H1 (cell line): ENCODE measurements around the gene NDUFB5. TPM values are rescaled to one million over a fixed set of nuclear protein-coding genes. Genes with fewer than 3 reads are reported as not detected.
A peak's percentile ranks its signal among the peaks of the same experiment; 100 is the strongest.

Experiments used
- CTCF ChIA-PET: fragments of 300-600 bp; sonication (Branson Sonifier 250); formaldehyde crosslinking; loops from one replicate; lab custom pipeline; 2021; ENCODE audit not compliant: partially characterized antibody; lab: Charles Lee
- POLR2A ChIA-PET: fragments of 300-600 bp; sonication (Branson Sonifier 250); formaldehyde crosslinking; loops from one replicate; lab custom pipeline; 2021; ENCODE audit warnings: inconsistent platforms; ENCODE audit not compliant: partially characterized antibody; lab: Charles Lee
- DNase-seq, 2 experiments: peaks; one replicate each; pipeline versions ENCODE4 v3.0.0 to v3.0.0-alpha.2; 2010 to 2022; ENCODE audit warnings: low spot score in 2 of 2, low read depth in 1 of 2, mixed read lengths in 1 of 2
- FAIRE-seq: peaks from 2 replicates; lab custom pipeline; 2011; peaks lifted over from hg19 to GRCh38; lab: Jason Lieb, UNC
- H2AFZ ChIP-seq: 2 replicates; pipeline ENCODE4 v1.8.1; 2012; ENCODE audit warnings: low read length, inconsistent platforms
- H2AK5ac ChIP-seq: 2 replicates; pipeline ENCODE4 v1.6.1; 2013; ENCODE audit warnings: low read depth, low read length
- H2BK120ac ChIP-seq: replicated peaks from 2 replicates; pipeline ENCODE3; 2013; ENCODE audit warnings: low read depth, low read length, inconsistent platforms
- H2BK12ac ChIP-seq: 2 replicates; pipeline ENCODE4 v1.6.1; 2013; ENCODE audit warnings: low read depth, low read length
- H2BK15ac ChIP-seq: 2 replicates; pipeline ENCODE4 v1.6.1; 2013; ENCODE audit warnings: low read length
- H2BK20ac ChIP-seq: 2 replicates; pipeline ENCODE4 v1.6.1; 2013; ENCODE audit warnings: low read length
- H2BK5ac ChIP-seq: 2 replicates; pipeline ENCODE4 v1.6.1; 2013; ENCODE audit warnings: low read depth, low read length
- H3K14ac ChIP-seq: 2 replicates; pipeline ENCODE4 v1.6.1; 2013; ENCODE audit warnings: inconsistent platforms; ENCODE audit not compliant: insufficient read length
- H3K18ac ChIP-seq: 2 replicates; pipeline ENCODE4 v1.6.1; 2013; ENCODE audit warnings: low read length; ENCODE audit errors: extremely low read depth
- H3K23ac ChIP-seq: 2 replicates; pipeline ENCODE4 v1.6.1; 2013; ENCODE audit warnings: inconsistent platforms; ENCODE audit not compliant: insufficient read length
- H3K23me2 ChIP-seq: 2 replicates; pipeline ENCODE4 v1.6.1; 2013; ENCODE audit warnings: low read depth, low read length
- H3K27ac ChIP-seq: 2 replicates; pipeline ENCODE4 v1.6.1; 2011; ENCODE audit warnings: low read depth, low read length, inconsistent platforms
- H3K27me3 ChIP-seq, 4 experiments: replicated peaks in 1 of 4; 1 replicate in 1 of 4; 2 replicates in 3 of 4; pipeline versions ENCODE4 v1.6.1 to v1.8.1; 2011 to 2013; ENCODE audit warnings: low read length in 3 of 4, mild to moderate bottlenecking in 3 of 4, inconsistent platforms in 2 of 4, mixed read lengths in 2 of 4, moderate library complexity in 1 of 4; ENCODE audit not compliant: control insufficient read depth in 3 of 4, insufficient read depth in 3 of 4; ENCODE audit errors: extremely low read depth in 1 of 4
- H3K36me3 ChIP-seq, 4 experiments: 2 replicates each; pipeline versions ENCODE4 v1.6.1 to v1.8.1; 2011 to 2013; ENCODE audit warnings: mild to moderate bottlenecking in 4 of 4, low read length in 3 of 4, moderate library complexity in 2 of 4, control low read depth in 1 of 4, inconsistent platforms in 1 of 4; ENCODE audit not compliant: insufficient read depth in 4 of 4, control insufficient read depth in 2 of 4
- H3K4ac ChIP-seq: replicated peaks from 2 replicates; pipeline ENCODE3; 2013; ENCODE audit warnings: low read length, low read depth, mixed read lengths, inconsistent platforms; ENCODE audit not compliant: insufficient read length
- H3K4me1 ChIP-seq, 4 experiments: replicated peaks in 1 of 4; 1 replicate in 1 of 4; 2 replicates in 3 of 4; pipeline versions ENCODE4 v1.6.1 to v1.8.1; 2011 to 2013; ENCODE audit warnings: low read length in 3 of 4, inconsistent platforms in 2 of 4, mixed read lengths in 1 of 4; ENCODE audit not compliant: insufficient read depth in 4 of 4, control insufficient read depth in 3 of 4
- H3K4me2 ChIP-seq, 2 experiments: 2 replicates each; pipeline versions ENCODE4 v1.6.1 to v1.8.1; 2011 to 2013; ENCODE audit warnings: low read depth in 2 of 2, low read length in 2 of 2, control low read depth in 1 of 2, inconsistent platforms in 1 of 2, mild to moderate bottlenecking in 1 of 2; ENCODE audit not compliant: insufficient read depth in 1 of 2
- H3K4me3 ChIP-seq, 4 experiments: fragments of 200-600, 300-600 bp in 1 of 4; sonication (generic), shearing (Covaris generic), sonication (Bioruptor Twin) in 1 of 4; 2 replicates each; pipeline versions ENCODE4 v1.5.1 to v1.8.1; 2011 to 2016; ENCODE audit warnings: low read length in 4 of 4, low read depth in 3 of 4, control low read depth in 2 of 4, inconsistent platforms in 2 of 4, mild to moderate bottlenecking in 2 of 4, mixed read lengths in 1 of 4, moderate library complexity in 1 of 4; ENCODE audit not compliant: insufficient read depth in 2 of 4; ENCODE audit errors: extremely low read depth in 1 of 4
- H3K56ac ChIP-seq: replicated peaks from 2 replicates; pipeline ENCODE3; 2013; ENCODE audit warnings: low read depth, mild to moderate bottlenecking, mixed read lengths, low read length, inconsistent platforms; ENCODE audit not compliant: insufficient read length
- H3K79me1 ChIP-seq: 2 replicates; pipeline ENCODE4 v1.6.1; 2013; ENCODE audit warnings: low read depth, low read length, control low read depth
- H3K79me2 ChIP-seq, 2 experiments: 2 replicates each; pipeline versions ENCODE4 v1.6.1 to v1.8.1; 2012 to 2013; ENCODE audit warnings: low read length in 2 of 2, mild to moderate bottlenecking in 2 of 2, inconsistent platforms in 1 of 2; ENCODE audit not compliant: insufficient read depth in 2 of 2, control insufficient read depth in 1 of 2
- H3K9ac ChIP-seq, 4 experiments: replicated peaks in 1 of 4; 1 replicate in 1 of 4; 2 replicates in 3 of 4; pipeline versions ENCODE4 v1.6.1 to v1.8.1; 2011 to 2013; ENCODE audit warnings: low read depth in 3 of 4, low read length in 3 of 4, control low read depth in 2 of 4, mild to moderate bottlenecking in 2 of 4, moderate library complexity in 2 of 4, inconsistent platforms in 1 of 4; ENCODE audit errors: extremely low read depth in 1 of 4
- H3K9me3 ChIP-seq, 2 experiments: 2 replicates each; pipeline versions ENCODE4 v1.6.1 to v1.8.1; 2012 to 2013; ENCODE audit warnings: mild to moderate bottlenecking in 2 of 2, moderate library complexity in 2 of 2, control low read depth in 1 of 2, inconsistent platforms in 1 of 2, low read depth in 1 of 2, low read length in 1 of 2, mixed read lengths in 1 of 2; ENCODE audit not compliant: insufficient read depth in 2 of 2
- H4K20me1 ChIP-seq, 2 experiments: replicated peaks in 1 of 2; 2 replicates each; pipeline versions ENCODE3 to v1.8.1; 2011 to 2013; ENCODE audit warnings: inconsistent platforms in 2 of 2, low read length in 2 of 2, mild to moderate bottlenecking in 1 of 2; ENCODE audit not compliant: insufficient read depth in 2 of 2, control insufficient read depth in 1 of 2
- H4K5ac ChIP-seq: 2 replicates; pipeline ENCODE4 v1.6.1; 2013; ENCODE audit warnings: low read length, low read depth, mixed read lengths, inconsistent platforms; ENCODE audit not compliant: insufficient read length
- H4K8ac ChIP-seq: 2 replicates; pipeline ENCODE4 v1.8.0; 2013; ENCODE audit warnings: mild to moderate bottlenecking, moderate library complexity, low read length, inconsistent platforms; ENCODE audit not compliant: insufficient read depth; ENCODE audit errors: extremely low read depth
- H4K91ac ChIP-seq: replicated peaks from 2 replicates; pipeline ENCODE3; 2013; ENCODE audit warnings: low read length, mixed read lengths, inconsistent platforms; ENCODE audit not compliant: insufficient read length
- CHD1 ChIP-seq: IDR thresholded peaks from 2 replicates; pipeline ENCODE4 v1.6.1; 2012; ENCODE audit warnings: low read depth, low read length, improper control_type of control experiment
- GABPA ChIP-seq: IDR thresholded peaks from 2 replicates; pipeline ENCODE4 v1.6.1; 2011; ENCODE audit warnings: mild to moderate bottlenecking, low read length, moderate library complexity, borderline replicate concordance; ENCODE audit not compliant: insufficient read depth
- JUND ChIP-seq: IDR thresholded peaks from 2 replicates; pipeline ENCODE4 v1.6.1; 2011; ENCODE audit warnings: mild to moderate bottlenecking, improper control_type of control experiment, low read length
- KDM5A ChIP-seq: fragments of 200-600 bp; IDR thresholded peaks from 2 replicates; pipeline ENCODE4 v1.7.1; 2012; ENCODE audit warnings: mild to moderate bottlenecking, low read length, inconsistent platforms, mixed read lengths
- MAFK ChIP-seq: IDR thresholded peaks from 2 replicates; pipeline ENCODE4 v1.6.1; 2012; ENCODE audit warnings: low read depth, mild to moderate bottlenecking, improper control_type of control experiment, low read length
- RAD21 ChIP-seq, 2 experiments: IDR thresholded peaks in 1 of 2; conservative IDR thresholded peaks in 1 of 2; 2 replicates each; pipeline ENCODE4 v1.6.1; 2011; ENCODE audit warnings: low read depth in 2 of 2, low read length in 2 of 2, improper control_type of control experiment in 1 of 2, inconsistent platforms in 1 of 2, mild to moderate bottlenecking in 1 of 2, moderate library complexity in 1 of 2
- SAP30 ChIP-seq: fragments of 300-600 bp; sonication (generic); IDR thresholded peaks from 2 replicates; pipeline ENCODE4 v1.7.1; 2012; ENCODE audit warnings: low read length, moderate library complexity, mild to moderate bottlenecking, inconsistent platforms; ENCODE audit not compliant: insufficient read depth, insufficient replicate concordance
- TAF1 ChIP-seq: IDR thresholded peaks from 2 replicates; pipeline ENCODE4 v1.6.1; 2011; ENCODE audit warnings: mild to moderate bottlenecking, low read depth, low read length
- WGBS, 2 experiments: shearing (Covaris generic) in 1 of 2; methylation state at CpG; one replicate each; pipeline versions ENCODE4 v1.1.6 to v1.1.7; 2013 to 2015; ENCODE audit warnings: low lambda C conversion rate in 2 of 2, mixed read lengths in 2 of 2, inconsistent platforms in 1 of 2, low coverage in 1 of 2, missing lambda C conversion rate in 1 of 2; ENCODE audit not compliant: insufficient replicate concordance in 2 of 2, insufficient coverage in 1 of 2, insufficient read length in 1 of 2; ENCODE audit errors: extremely low coverage in 1 of 2, missing lambda C conversion rate in 1 of 2; 5-methylcytosine and 5-hydroxymethylcytosine counted together
- long read RNA-seq, 2 experiments: library from RNA in 1 of 2; library from capped mRNA in 1 of 2; stranded (forward); transcript quantifications; one replicate each; pipeline ENCODE4 v2.0.0, GENCODE V29; 2021; ENCODE audit warnings: inconsistent platforms in 1 of 2
- polyA minus RNA-seq, 3 experiments: library from RNA; depleted of rRNA, polyadenylated mRNA; stranded (reverse); fragments of >200 nt; gene quantifications; 1 replicate in 2 of 3; 2 replicates in 1 of 3; pipeline ENCODE4 v1.2.3, GENCODE V29; 2011
- polyA plus RNA-seq, 7 experiments: library from polyadenylated mRNA; depleted of rRNA in 3 of 7; stranded (reverse) in 5 of 7; unstranded in 2 of 7; fragments of >200 nt in 5 of 7; fragments of 200-250 nt in 2 of 7; gene quantifications; 1 replicate in 5 of 7; 2 replicates in 1 of 7; 4 replicates in 1 of 7; pipeline versions ENCODE4 v1.2.1 to v1.2.3, GENCODE V29; 2011 to 2013; ENCODE audit warnings: missing spikeins in 2 of 7, mixed read lengths in 2 of 7
- total RNA-seq: library from RNA; stranded (reverse); fragmentation: NEBNext Ultra II Directional; extraction: Animal tissue kit (Norgen Biotek cat#: 25700); gene quantifications from 2 replicates; pipeline ENCODE4 v1.2.1, GENCODE V29; 2021

NDUFB5 gene
- total RNA-seq, result 74.1 and 85.8 TPM in 2 replicates
- 16.4 and 46.1 TPM in 2 replicates for polyA plus RNA-seq (2011; rRNA removed)
- 36.7 TPM for polyA plus RNA-seq (2011; cell fraction: cytosol; rRNA removed)
- 6.3 TPM for polyA plus RNA-seq (2011; cell fraction: nucleus; rRNA removed)
- polyA plus RNA-seq (2012, experiment 1 of 2), result 28.0 to 59.9 TPM (median 44.3 TPM) in 4 replicates
- 21.5 TPM for polyA plus RNA-seq (2012, experiment 2 of 2)
- 84.1 TPM for polyA plus RNA-seq (2013, experiment 1 of 2)
- 84.7 TPM for polyA plus RNA-seq (2013, experiment 2 of 2)
- 5.3 and 5.4 TPM in 2 replicates for polyA minus RNA-seq (2011; rRNA and poly(A)+ RNA removed)
- polyA minus RNA-seq (2011; cell fraction: cytosol; rRNA and poly(A)+ RNA removed), result 14.7 TPM
- 7.5 TPM for polyA minus RNA-seq (2011; cell fraction: nucleus; rRNA and poly(A)+ RNA removed)
- long read RNA-seq, experiment 1, full-length matches to known transcripts, result 95 of 117 reads
- long read RNA-seq, experiment 1, partial matches to known transcripts, result 7 of 117 reads
- long read RNA-seq, experiment 1, other reads (novel, unspliced or antisense), result 15 of 117 reads
- long read RNA-seq, experiment 2, full-length matches to known transcripts, result 228 of 234 reads
- long read RNA-seq, experiment 2, partial matches to known transcripts, result 0 of 234 reads
- long read RNA-seq, experiment 2, other reads (novel, unspliced or antisense), result 6 of 234 reads

GRCh38 chr3:179604321-179605078 is at the start of gene NDUFB5, which contains the start of gene MRPL47:
TSS of gene NDUFB5 (plus strand) at chr3:179604794. CDS start at chr3:179604816, 22 bp downstream.
TSS of gene MRPL47 (minus strand) at chr3:179604638. CDS start at chr3:179604624, 14 bp downstream.
- peak within 1 kb of the TSS; percentile 94 for H2BK5ac ChIP-seq
- peak within 1 kb of the TSS; percentile 79 to 98 for H3K4me2 ChIP-seq
- WGBS, 2 experiments, result 1% methylated on average over 38 of the region's 45 CpGs; no CpG with 5 or more reads in 1 of the 2 experiments
- peak within 1 kb of the TSS; percentile 82 for H3K4ac ChIP-seq
- peak within 1 kb of the TSS; percentile 98; the same call in 1 of the 2 replicates for H4K8ac ChIP-seq
- H2AFZ ChIP-seq, result peak within 1 kb of the TSS; percentile 79
- H3K23me2 ChIP-seq, result peaks cover 4% of the 10 kb centered on the region
- peak within 1 kb of the TSS; percentile 93 for H3K27ac ChIP-seq
- H3K4me1 ChIP-seq, result no peaks in the 10 kb centered on the region
- peak within 1 kb of the TSS; percentile 90; the same call in 1 of the 2 replicates for H2BK12ac ChIP-seq
- H3K79me2 ChIP-seq, result peaks cover 0 to 46% of the 10 kb centered on the region in 2 experiments; a peak in 2 of 4 replicates
- H3K79me1 ChIP-seq, result no peaks in the 10 kb centered on the region
- DNase-seq, result peak; percentile 81 to 92
- no peak within 1 kb of the TSS for H3K23ac ChIP-seq
- no peak within 1 kb of the TSS for H2BK120ac ChIP-seq
- no peaks in the 10 kb centered on the region for H3K27me3 ChIP-seq
- no peaks in the 10 kb centered on the region for H3K9me3 ChIP-seq
- peak within 1 kb of the TSS; percentile 59 for H4K91ac ChIP-seq
- no peak within 1 kb of the TSS for H2BK20ac ChIP-seq
- ChIA-PET CTCF (interaction anchor here (0.6 to 1.2 kb wide), 4 partner anchors 11 to 248 kb away, joined by 3 read pairs; no protein-coding TSS in a partner anchor), POLR2A (interaction anchor here (0.7 to 1.4 kb wide), 13 partner anchors 10 to 258 kb away, joined by 3 to 7 read pairs (median 3); partner anchors contain the start of genes MFN1 and USP13)
- peak within 1 kb of the TSS; percentile 88 for H3K56ac ChIP-seq
- no peak within 1 kb of the TSS for H2AK5ac ChIP-seq
- no peaks in the 10 kb centered on the region for H4K20me1 ChIP-seq
- H3K36me3 ChIP-seq, result peaks cover 4 to 34% (median 17%) of the 10 kb centered on the region in 4 experiments; a peak in 6 of 8 replicates
- peak; percentile 68 for FAIRE-seq
- H2BK15ac ChIP-seq, result no peak within 1 kb of the TSS
- H3K4me3 ChIP-seq, result peak within 1 kb of the TSS; percentile 81 to 98 (median 98)
- peak within 1 kb of the TSS; percentile 91 for H3K18ac ChIP-seq
- H3K9ac ChIP-seq, result peak within 1 kb of the TSS; percentile 98 to 100 (median 98)
- no peak within 1 kb of the TSS for H3K14ac ChIP-seq
- H4K5ac ChIP-seq, result peak within 1 kb of the TSS; percentile 88
- peak; percentile 95 for TF ChIP-seq GABPA
- TF ChIP-seq SAP30, result peak; percentile 93
- 0 out of 2 replicates have a peak, but pooled peaks have one; percentile 21 for TF ChIP-seq CHD1
- peak; percentile 97 for TF ChIP-seq KDM5A
- TF ChIP-seq RAD21 (IDR thresholded peaks at IDR 0.05 in 1 of 2, conservative IDR thresholded peaks at IDR 0.05 in 1 of 2; ENCODE audit: low read depth in 2 of 2, low read length in 2 of 2), result no peak
- TF ChIP-seq MAFK, result no peak
- TF ChIP-seq JUND, result 0 out of 2 replicates have a peak, but pooled peaks have one; percentile 29
- TF ChIP-seq TAF1, result peak; percentile 99
